GM06990 (cell line): ENCODE data around the gene ZCWPW1.
"Not testable (repeated sequence)": the region's sequence is repeated elsewhere in the genome, so short reads cannot be mapped to it uniquely, and the experiment has no call there.

Experiments
- DNase-seq: peaks from one replicate; pipeline ENCODE4 v3.0.0-alpha.2; 2011; ENCODE audit not compliant: insufficient read length; ENCODE audit errors: extremely low read depth
- H3K27me3 ChIP-seq: replicated peaks from 2 replicates; pipeline ENCODE4 v1.6.0; 2011; ENCODE audit warnings: low read length; ENCODE audit not compliant: control insufficient read depth, insufficient read depth
- H3K36me3 ChIP-seq: 2 replicates; pipeline ENCODE4 v1.5.1; 2011; ENCODE audit warnings: low read length; ENCODE audit not compliant: control insufficient read depth, insufficient read depth
- H3K4me3 ChIP-seq: replicated peaks from 2 replicates; pipeline ENCODE4 v1.5.1; 2011; ENCODE audit warnings: low read depth, mild to moderate bottlenecking, control low read depth, low read length
- CTCF ChIP-seq: IDR thresholded peaks from 2 replicates; pipeline ENCODE4 v1.5.1; 2011; ENCODE audit warnings: low read length, control low read depth, mild to moderate bottlenecking, inconsistent platforms; ENCODE audit not compliant: insufficient read depth, poor library complexity, severe bottlenecking

Gene ZCWPW1

GRCh38 chr7:100356416-100357068 lies 72.0 kb downstream of the ZCWPW1 start:
- H3K4me3 ChIP-seq = no peak overlapping the region
- H3K27me3 ChIP-seq = no peaks in the 10 kb centered on the region
- TF ChIP-seq CTCF = no peak
- DNase-seq = no peak
- H3K36me3 ChIP-seq = peaks cover 47% of the 10 kb centered on the region

- DNase-seq = no peak
- no peaks in the 10 kb centered on the region for H3K27me3 ChIP-seq
- peaks cover 43% of the 10 kb centered on the region for H3K36me3 ChIP-seq
- H3K4me3 ChIP-seq = no peak overlapping the region
- TF ChIP-seq CTCF = no peak
Observed at GRCh38 chr7:100353685-100354330, 74.7 kb downstream of the ZCWPW1 start.

GRCh38 chr7:100352984-100353684 lies 75.4 kb downstream of the ZCWPW1 start:
- H3K36me3 ChIP-seq = peaks cover 42% of the 10 kb centered on the region

GRCh38 chr7:100352230-100352781 lies 76.2 kb downstream of the ZCWPW1 start:
- not testable (repeated sequence) for H3K27me3 ChIP-seq, H3K4me3 ChIP-seq, DNase-seq
- peaks cover 44% of the 10 kb centered on the region for H3K36me3 ChIP-seq

More at GRCh38 chr7:100352984-100353684, 75.4 kb downstream of the ZCWPW1 start:
- TF ChIP-seq CTCF = no peak
- Histone ChIP-seq H3K4me3 (no peak overlapping the region), H3K27me3 (no peaks in the 10 kb centered on the region)
- DNase-seq = no peak

GRCh38 chr7:100351657-100352058 lies 76.8 kb downstream of the ZCWPW1 start:
- no peak for DNase-seq
- no peak for TF ChIP-seq CTCF
- H3K4me3 ChIP-seq = no peak overlapping the region
- no peaks in the 10 kb centered on the region for H3K27me3 ChIP-seq
- H3K36me3 ChIP-seq = peaks cover 46% of the 10 kb centered on the region
